Superior temporal gyrus (tissue), 1 donor: ENCODE data around the gene STK25.
A peak's percentile ranks its signal among the peaks of the same experiment; 100 is the strongest.

ENCODE experiments used
- DNase-seq: peaks from one replicate; pipeline ENCODE4 v3.0.0-alpha.2; 2016; ENCODE audit errors: extremely low spot score

The STK25 gene

GRCh38 chr2:241508240-241509154, at the start of gene STK25:
Gene STK25, minus strand, starts transcription at chr2:241508584. Its CDS starts 549 bp downstream, at chr2:241508035.
- DNase-seq: peak; percentile 97

GRCh38 chr2:241556746-241557145, 48.4 kb upstream of the STK25 start:
- no peak for DNase-seq

DNA sequence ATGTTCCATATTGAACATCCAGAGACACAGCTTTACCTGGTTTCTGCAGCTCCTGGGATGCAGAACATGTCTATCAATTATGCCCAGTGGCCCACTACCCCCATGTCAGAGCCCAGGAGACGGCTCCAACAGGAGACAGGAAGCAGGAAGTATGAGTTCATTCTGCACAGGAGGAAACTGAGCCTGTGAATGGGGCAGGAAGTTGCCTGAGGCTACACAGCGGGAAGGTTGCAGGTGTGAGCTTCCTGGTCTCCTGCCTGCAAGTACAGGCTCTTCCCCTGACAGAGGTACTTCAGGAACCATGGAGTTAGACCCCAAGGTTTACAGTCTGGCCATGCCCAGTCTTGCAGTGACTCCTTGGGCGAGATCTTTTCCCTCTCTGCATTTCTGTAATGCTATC, 47.3 kb upstream of the STK25 start:
- no peak for DNase-seq

GRCh38 chr2:241554610-241555322, 46.4 kb upstream of the STK25 start:
- no peak for DNase-seq

GRCh38 chr2:241553981-241554380, 45.6 kb upstream of the STK25 start:
- DNase-seq: no peak

DNA sequence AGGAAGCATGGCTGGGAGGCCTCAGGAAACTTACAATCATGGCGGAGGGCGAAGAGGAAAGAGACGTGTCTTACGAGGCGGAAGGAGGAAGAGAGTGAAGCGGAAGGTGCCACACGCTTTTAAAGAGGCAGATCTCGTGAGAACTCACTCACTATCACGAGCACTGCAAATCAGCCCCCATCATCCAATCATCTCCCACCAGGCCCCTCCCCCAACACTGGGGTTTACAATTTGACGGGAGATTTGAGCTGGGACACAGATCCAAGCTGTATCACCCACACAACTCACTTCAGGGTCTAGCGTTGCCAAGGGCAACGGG, 45.1 kb upstream of the STK25 start:
- DNase-seq: no peak

GRCh38 chr2:241551998-241552737, 43.8 kb upstream of the STK25 start:
- DNase-seq: no peak

GRCh38 chr2:241551599-241551997, 43.2 kb upstream of the STK25 start:
- no peak for DNase-seq

DNA sequence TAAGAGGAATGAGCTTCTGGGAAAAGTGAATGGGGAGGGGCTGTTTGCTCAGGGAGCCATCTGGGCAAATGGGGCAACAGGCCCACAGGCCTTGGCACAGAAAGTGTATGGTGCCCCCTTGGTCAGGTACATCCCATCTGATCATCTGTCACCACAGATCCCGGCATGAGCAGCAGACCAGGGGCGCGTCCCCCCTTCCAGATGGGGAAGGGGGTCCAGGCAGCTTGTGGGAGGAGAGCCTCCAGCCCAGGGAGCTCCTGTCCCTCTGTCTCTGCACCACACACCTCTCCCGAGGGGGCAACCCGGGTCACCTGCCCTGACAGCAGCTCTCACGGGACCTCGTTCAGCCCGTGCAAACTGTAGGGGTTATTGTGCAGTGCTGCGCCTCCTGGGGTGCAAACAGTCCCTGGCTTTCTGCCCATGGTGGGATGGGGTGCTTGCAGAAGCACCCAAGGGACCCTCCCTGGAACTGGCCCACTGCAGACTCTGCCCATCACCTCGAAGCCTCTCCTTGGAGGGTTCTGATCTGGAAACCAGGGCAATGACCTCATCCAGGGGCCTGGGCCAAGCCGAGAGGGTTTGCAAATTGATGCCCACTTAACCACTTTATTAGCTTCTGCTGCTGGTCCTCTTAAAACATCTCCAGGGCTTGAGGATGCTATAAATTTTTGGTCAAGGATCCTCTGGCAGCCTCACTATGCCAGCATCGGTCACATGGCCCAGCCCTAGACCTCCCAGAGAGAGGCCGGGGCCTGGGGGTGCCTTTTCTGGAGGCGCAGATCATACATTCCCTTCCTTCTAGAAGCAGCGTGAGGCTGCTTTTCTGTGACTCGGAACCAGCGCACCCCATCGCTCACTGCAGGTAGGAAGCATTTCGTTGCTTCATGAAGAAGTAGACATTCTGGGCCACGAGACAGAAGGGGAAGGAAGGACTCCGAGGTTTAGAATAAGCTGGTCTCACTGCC, 42.5 kb upstream of the STK25 start:
- no peak for DNase-seq

DNA sequence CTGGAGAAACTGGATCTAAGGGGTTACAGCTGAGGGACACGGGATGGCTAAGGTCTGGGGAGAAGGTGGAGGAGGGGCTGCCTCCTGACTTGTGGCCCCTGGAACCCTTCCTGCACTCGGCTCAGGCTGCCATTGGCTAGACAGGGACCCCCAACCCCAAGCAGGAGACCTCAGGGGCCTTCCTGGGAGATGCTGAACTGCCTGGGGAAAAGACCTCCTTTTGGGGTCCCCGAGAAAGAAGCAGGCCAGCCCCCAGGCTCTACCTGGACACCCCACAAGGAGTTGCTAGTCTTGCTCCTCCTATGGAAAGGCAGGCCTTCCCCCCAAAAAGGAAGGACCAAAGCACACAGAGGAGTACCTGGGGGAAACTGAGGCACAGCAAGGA, 40.1 kb upstream of the STK25 start:
- DNase-seq: no peak

DNA sequence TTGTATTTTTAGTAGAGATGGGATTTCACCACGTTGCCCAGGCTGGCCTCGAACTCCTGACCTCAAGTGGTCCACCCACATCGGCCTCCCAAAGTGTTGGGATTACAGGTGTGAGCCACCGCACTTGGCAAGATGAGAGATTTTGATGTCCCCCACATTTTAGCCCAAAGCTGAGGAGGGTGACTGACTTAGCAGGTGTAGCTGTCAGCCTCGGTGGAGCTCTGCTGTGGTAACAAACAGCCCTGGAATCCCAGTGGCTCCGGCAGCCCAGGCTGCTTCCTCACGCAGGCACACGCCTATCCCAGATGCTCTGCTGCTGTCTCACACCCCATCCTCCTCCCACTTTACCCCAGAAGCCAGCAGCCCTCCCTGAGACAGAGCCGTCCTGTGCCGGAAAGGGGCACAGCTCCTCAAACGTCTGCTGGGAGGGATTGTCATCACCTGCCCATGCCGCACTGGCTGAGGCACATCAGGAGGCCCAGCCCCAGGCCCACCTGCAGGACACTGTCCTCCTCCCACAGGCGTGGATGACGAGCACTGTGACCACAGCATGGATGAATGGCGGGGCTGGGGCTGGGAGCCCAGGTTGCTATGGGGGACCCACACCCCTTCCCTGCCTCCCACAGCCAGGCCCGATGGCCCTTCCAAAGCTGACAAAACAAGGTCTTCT, 39.5 kb upstream of the STK25 start:
- no peak for DNase-seq

- peak; percentile 52 for DNase-seq
These were observed 38.6 kb upstream of the STK25 start for GRCh38 chr2:241546771-241547498.

DNA sequence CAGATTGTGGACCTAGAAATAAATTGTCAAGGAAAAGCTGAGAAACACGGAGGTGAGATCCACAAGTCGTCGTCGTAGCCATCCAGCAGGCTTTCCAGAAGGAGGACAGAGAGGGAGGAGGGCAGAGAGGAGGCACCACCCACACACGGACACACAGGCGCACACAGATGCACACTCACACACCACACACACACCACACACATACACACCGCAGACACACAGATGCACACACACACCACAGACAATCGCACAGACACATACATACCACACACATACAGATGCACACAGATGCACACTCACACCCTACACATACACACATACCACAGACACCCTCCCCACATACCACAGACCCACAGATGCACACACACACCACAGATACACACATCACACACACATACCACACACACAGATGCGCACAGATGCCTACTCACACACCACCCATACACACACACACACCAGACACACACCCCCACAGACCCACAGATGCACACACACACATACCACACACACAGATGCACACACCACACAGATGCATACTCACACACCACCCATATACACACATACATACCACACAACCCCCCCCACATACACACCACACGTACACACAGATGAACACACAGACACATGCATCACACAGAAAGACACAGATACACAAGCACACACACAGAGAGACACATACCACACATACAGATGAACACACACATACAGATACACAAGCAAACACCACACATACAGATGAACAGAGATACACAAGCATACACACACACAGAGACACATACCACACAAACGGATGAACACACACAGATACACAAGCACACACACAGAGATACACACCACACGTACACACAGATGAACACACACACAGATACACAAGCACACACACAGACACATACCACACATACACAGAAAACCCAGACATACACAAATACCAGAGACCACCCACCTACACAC, 37.4 kb upstream of the STK25 start:
- no peak for DNase-seq

GRCh38 chr2:241545106-241545505, 36.7 kb upstream of the STK25 start:
- DNase-seq: no peak

DNA sequence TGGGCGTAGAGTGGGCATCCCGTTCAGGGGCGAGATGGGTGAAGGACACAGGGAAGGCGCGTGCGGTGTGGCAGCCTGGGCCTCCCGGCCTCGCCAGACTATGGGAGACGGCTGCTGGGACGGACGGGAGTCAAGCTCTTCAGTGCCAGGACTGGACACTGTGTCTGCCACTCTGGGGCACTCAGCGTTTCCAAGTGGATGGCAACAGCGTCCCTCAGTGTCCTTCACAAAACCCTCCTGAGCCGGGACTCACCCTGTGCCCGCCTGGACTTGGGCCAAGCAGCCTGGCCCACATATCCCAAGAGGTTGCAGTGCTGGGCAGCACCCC, 33.9 kb upstream of the STK25 start:
- no peak for DNase-seq

DNA sequence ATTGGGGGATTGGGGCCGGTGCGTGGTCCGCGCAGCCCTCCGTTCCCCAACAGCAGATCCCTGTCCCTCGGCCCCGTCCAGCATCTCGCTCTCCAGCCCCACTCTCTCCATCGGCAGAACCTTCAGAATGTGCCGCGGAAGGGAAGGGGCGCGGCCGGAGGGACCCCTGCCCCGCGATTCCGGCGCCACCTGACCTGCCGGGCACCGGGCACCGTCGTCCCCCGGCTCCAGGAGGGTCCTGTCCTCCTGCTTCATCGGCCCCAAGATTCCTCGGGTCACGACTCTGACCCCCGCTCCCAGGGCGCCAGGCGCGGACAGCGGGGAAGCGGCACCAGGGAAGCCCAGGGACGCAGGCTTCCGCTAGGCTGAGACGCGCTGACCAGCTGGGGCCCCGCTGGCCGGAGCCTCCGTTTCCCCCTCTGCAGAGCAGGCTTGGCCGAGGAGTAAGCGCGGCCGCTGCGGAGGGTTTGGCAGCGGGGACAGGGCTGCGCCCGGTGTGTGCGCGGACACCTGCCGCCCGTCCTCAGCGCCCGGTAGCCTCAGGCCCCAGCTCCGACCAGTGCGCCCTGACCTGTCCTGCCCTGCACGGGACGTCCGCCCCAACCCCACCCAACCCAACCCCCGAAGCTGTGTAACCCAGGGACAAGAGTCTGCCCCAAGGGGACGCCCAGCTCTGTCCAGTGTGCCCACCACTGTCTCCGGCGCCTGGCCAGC, 33.3 kb upstream of the STK25 start:
- DNase-seq: no peak

DNA sequence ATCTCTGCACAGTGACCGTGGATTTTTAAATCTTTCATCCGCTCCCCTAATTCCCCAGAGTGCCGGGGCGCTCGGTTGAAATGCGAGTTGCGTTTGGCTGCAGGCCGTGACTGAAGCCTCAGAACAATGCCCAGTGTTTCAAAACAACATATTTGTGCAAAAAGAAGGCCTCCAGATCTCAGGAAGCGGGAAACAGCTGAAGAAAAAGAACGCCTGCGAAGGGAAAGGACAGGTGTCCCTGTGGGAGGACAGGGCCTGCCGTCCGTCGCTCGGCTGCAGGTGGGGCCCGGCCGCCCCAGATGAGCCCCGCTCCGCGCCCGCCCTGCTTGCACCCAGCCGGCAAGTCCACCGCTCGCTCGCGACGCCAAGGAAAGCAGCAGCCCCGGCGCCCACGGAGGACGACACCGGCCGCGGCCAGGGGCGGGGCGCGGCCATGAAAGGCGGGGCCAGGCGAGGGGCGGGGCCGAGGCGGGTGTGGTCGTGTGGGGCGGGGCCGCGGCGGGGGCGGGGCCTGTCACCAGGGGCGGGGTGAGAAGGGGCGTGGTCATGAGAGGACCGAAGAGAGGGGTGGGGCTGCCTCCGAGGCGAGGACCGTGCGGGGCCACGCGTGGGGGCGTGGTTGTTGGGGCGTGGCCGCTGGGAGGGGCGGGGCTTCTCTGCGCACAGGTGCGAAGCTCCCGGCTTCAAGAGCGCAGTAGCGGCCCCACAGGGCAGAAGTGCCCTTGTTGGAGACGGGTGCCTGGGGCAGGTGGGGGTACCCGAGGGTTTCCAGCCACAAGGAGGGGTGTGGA, 32.6 kb upstream of the STK25 start:
- DNase-seq: no peak

GRCh38 chr2:241540401-241540770, 32.0 kb upstream of the STK25 start:
- no peak for DNase-seq
